ENCODE data around the gene CRLF3. TPM values are rescaled to one million over a fixed set of nuclear protein-coding genes. Genes with fewer than 3 reads are reported as not detected.
"Not testable (repeated sequence)": the region's sequence is repeated elsewhere in the genome, so short reads cannot be mapped to it uniquely, and the experiment has no call there.

Gene CRLF3
- total and polyA plus RNA-seq, 4 donors: 8.4 to 16.3 (median 14.6) TPM

DNA sequence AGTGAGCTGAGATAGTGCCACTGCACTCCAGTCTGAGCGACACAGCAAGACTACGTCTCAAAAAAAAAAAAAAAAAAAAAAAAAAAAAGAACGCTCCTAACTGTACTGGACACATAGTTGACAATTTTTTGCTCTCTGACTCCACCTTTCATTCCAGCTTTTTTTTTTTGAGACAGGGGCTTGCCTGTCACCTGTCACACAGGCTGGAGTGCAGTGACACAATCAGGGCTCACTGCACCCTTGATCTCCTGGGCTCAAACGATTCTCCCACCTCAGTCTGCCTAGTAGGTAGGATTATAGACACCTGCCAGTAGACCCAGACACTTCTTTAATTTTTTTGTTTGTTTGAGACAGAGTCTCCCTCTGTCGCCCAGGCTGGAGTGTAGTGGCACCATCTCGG is 2.6 kb upstream of the CRLF3 start:
- H3K27ac ChIP-seq (ENCODE audit: low read depth in 1 of 2, low read length in 1 of 2): no peak overlapping the region
- H3K4me1 ChIP-seq (ENCODE audit: control insufficient read depth in 5 of 5, insufficient read depth in 5 of 5, low read length in 5 of 5): peaks cover 3 to 14% (median 5%) of the 10 kb centered on the region in 5 donors
- H3K9me3 ChIP-seq (ENCODE audit: control insufficient read depth in 4 of 4, insufficient read depth in 3 of 4, low read length in 3 of 4): no peaks in the 10 kb centered on the region
- H3K27me3 ChIP-seq (ENCODE audit: control insufficient read depth in 3 of 3, insufficient read depth in 3 of 3, low read length in 2 of 3): no peaks in the 10 kb centered on the region
- TF ChIP-seq, protein P1, sequence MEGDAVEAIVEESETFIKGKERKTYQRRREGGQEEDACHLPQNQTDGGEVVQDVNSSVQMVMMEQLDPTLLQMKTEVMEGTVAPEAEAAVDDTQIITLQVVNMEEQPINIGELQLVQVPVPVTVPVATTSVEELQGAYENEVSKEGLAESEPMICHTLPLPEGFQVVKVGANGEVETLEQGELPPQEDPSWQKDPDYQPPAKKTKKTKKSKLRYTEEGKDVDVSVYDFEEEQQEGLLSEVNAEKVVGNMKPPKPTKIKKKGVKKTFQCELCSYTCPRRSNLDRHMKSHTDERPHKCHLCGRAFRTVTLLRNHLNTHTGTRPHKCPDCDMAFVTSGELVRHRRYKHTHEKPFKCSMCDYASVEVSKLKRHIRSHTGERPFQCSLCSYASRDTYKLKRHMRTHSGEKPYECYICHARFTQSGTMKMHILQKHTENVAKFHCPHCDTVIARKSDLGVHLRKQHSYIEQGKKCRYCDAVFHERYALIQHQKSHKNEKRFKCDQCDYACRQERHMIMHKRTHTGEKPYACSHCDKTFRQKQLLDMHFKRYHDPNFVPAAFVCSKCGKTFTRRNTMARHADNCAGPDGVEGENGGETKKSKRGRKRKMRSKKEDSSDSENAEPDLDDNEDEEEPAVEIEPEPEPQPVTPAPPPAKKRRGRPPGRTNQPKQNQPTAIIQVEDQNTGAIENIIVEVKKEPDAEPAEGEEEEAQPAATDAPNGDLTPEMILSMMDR (IDR thresholded peaks at IDR 0.05; ENCODE audit: control extremely low read depth, extremely low read depth): no peak
- H3K4me3 ChIP-seq: no peak overlapping the region
- DNase-seq: no peak
- 85% methylated on average over 6 of the region's 6 CpGs for WGBS, 2 donors
- H3K36me3 ChIP-seq (ENCODE audit: control insufficient read depth in 4 of 4, insufficient read depth in 4 of 4, low read length in 4 of 4): no peaks in the 10 kb centered on the region
- H3K9ac ChIP-seq (ENCODE audit: insufficient read depth in 1 of 2, low read length in 2 of 2): no peak overlapping the region
- ATAC-seq (ENCODE audit: insufficient read depth, low FRiP score): no peak

DNA sequence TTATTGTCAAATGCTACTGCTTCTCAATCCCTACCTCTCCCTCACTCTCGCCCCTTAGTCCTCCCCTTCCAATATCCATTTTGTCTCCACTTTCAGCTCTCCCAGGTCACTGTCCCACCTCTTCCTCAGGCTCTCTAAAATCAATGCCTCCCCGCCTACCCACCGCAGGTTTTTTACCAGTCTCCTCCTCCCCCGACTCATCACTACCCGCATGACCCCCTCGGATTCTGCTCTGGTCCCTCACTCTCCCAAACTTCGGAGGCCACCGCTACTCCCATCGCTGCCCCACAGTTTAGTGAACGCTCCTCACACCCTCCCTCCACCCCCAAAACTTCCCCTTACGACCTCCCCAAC is 513 bp downstream of the CRLF3 start:
- DNase-seq: peak in 1 of 3 donors; percentile 19

DNA sequence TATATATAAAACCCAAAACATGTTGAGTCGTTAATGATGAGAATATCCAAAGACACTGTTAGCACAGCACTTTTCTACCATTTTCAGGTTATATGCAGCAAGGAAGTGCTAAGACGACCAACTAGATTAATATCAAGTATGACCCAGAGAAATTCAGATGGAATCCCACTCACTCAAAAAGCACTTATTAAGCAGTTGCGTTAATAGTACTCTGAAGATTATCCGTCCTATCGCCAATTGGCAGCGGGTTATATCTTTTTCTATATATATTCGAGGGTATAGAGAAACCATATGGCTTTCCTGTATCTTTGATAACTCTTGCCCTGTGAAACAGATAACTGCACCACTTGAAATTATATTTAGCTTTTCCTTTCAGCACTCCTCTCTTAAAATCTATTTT is 1.1 kb downstream of the CRLF3 start:
- H3K9me3 ChIP-seq (ENCODE audit: control insufficient read depth in 4 of 4, insufficient read depth in 3 of 4, low read length in 3 of 4): no peaks in the 10 kb centered on the region
- H3K27me3 ChIP-seq (ENCODE audit: control insufficient read depth in 3 of 3, insufficient read depth in 3 of 3, low read length in 2 of 3): no peaks in the 10 kb centered on the region
- peaks cover 0 to 9% (median 4%) of the 10 kb centered on the region in 5 donors for H3K4me1 ChIP-seq (ENCODE audit: control insufficient read depth in 5 of 5, insufficient read depth in 5 of 5, low read length in 5 of 5)
- H3K27ac ChIP-seq (ENCODE audit: low read depth in 1 of 2, low read length in 1 of 2): no peak overlapping the region
- peak overlapping the region; percentile 62 to 73 for H3K9ac ChIP-seq (ENCODE audit: insufficient read depth in 1 of 2, low read length in 2 of 2)
- no peak for ATAC-seq (ENCODE audit: insufficient read depth, low FRiP score)
- TF ChIP-seq, protein P1 (IDR thresholded peaks at IDR 0.05; ENCODE audit: control extremely low read depth, extremely low read depth): no peak
- H3K36me3 ChIP-seq (ENCODE audit: control insufficient read depth in 4 of 4, insufficient read depth in 4 of 4, low read length in 4 of 4): peaks cover 0 to 2% (median 0%) of the 10 kb centered on the region in 4 donors
- no peak overlapping the region for H3K4me3 ChIP-seq
- WGBS, 2 donors: 16 to 36% methylated on average over 7 of the region's 7 CpGs
- DNase-seq: no peak

More for the DNA sequence above, 513 bp downstream of the CRLF3 start:
- Histone ChIP-seq H3K9me3 (ENCODE audit: control insufficient read depth in 4 of 4, insufficient read depth in 3 of 4, low read length in 3 of 4) (no peaks in the 10 kb centered on the region), H3K9ac (ENCODE audit: insufficient read depth in 1 of 2, low read length in 2 of 2) (peak overlapping the region; percentile 73 to 79), H3K27me3 (ENCODE audit: control insufficient read depth in 3 of 3, insufficient read depth in 3 of 3, low read length in 2 of 3) (no peaks in the 10 kb centered on the region), H3K36me3 (ENCODE audit: control insufficient read depth in 4 of 4, insufficient read depth in 4 of 4, low read length in 4 of 4) (peaks cover 0 to 2% (median 0%) of the 10 kb centered on the region in 4 donors), H3K4me3 (peak overlapping the region; percentile 99), H3K4me1 (ENCODE audit: control insufficient read depth in 5 of 5, insufficient read depth in 5 of 5, low read length in 5 of 5) (peaks cover 0 to 9% (median 4%) of the 10 kb centered on the region in 5 donors), H3K27ac (ENCODE audit: low read depth in 1 of 2, low read length in 1 of 2) (peak overlapping the region in 1 of 2 donors; percentile 96)
- TF ChIP-seq, protein P1 (IDR thresholded peaks at IDR 0.05; ENCODE audit: control extremely low read depth, extremely low read depth): no peak
- 0 to 1% methylated on average over 11 of the region's 11 CpGs for WGBS, 2 donors
- ATAC-seq (ENCODE audit: insufficient read depth, low FRiP score): peak; percentile 10

- not testable (repeated sequence) for H3K4me1 ChIP-seq (ENCODE audit: control insufficient read depth in 5 of 5, insufficient read depth in 5 of 5, low read length in 5 of 5); ATAC-seq (ENCODE audit: insufficient read depth, low FRiP score); DNase-seq; H3K9me3 ChIP-seq (ENCODE audit: control insufficient read depth in 4 of 4, insufficient read depth in 3 of 4, low read length in 3 of 4); H3K36me3 ChIP-seq (ENCODE audit: control insufficient read depth in 4 of 4, insufficient read depth in 4 of 4, low read length in 4 of 4); H3K9ac ChIP-seq (ENCODE audit: insufficient read depth in 1 of 2, low read length in 2 of 2); H3K27ac ChIP-seq (ENCODE audit: low read depth in 1 of 2, low read length in 1 of 2); H3K4me3 ChIP-seq; H3K27me3 ChIP-seq (ENCODE audit: control insufficient read depth in 3 of 3, insufficient read depth in 3 of 3, low read length in 2 of 3)
- WGBS, 2 donors: 58 to 70% methylated on average over 14 of the region's 14 CpGs
Measured at GRCh38 chr17:30822919-30823318, 1.6 kb downstream of the CRLF3 start.

Data from lung (tissue), 12 donors.